Measurements from ENCODE around the gene PAQR6.

The PAQR6 gene

DNA sequence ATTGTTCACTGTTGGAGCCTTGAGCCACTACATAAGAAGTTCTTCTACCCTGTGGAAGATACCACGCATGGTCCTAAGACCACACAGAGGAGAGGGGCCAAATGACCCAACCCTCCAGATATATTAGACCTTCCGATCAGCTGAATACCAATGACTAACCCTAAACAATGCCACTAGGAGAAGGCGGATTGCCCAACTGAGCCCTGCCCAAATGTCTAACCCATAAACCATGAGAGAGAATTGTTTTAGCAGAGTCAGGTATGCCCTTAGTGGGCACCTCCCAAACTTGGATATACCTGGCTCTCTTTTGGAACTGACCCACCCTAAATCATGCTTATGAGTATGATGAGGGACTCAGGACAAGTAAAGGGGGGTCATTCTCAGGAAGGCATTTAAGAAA is 22.5 kb upstream of the PAQR6 start:
- Histone ChIP-seq H3K27me3 (ENCODE audit: insufficient read depth, poor library complexity, severe bottlenecking) (no peaks in the 10 kb centered on the region), H3K4me3 (replicated peaks; ENCODE audit: insufficient read depth, low read length) (no peak overlapping the region), H3K27ac (replicated peaks) (no peak overlapping the region)
- no peak for DNase-seq (ENCODE audit: low read depth in 1 of 2, low spot score in 1 of 2)
- no peak for TF ChIP-seq GABPA (IDR thresholded peaks at IDR 0.05; ENCODE audit: low read depth)
- TF ChIP-seq CTCF (IDR thresholded peaks at IDR 0.05; ENCODE audit: insufficient read depth, low read length): no peak
- TF ChIP-seq, protein P1, sequence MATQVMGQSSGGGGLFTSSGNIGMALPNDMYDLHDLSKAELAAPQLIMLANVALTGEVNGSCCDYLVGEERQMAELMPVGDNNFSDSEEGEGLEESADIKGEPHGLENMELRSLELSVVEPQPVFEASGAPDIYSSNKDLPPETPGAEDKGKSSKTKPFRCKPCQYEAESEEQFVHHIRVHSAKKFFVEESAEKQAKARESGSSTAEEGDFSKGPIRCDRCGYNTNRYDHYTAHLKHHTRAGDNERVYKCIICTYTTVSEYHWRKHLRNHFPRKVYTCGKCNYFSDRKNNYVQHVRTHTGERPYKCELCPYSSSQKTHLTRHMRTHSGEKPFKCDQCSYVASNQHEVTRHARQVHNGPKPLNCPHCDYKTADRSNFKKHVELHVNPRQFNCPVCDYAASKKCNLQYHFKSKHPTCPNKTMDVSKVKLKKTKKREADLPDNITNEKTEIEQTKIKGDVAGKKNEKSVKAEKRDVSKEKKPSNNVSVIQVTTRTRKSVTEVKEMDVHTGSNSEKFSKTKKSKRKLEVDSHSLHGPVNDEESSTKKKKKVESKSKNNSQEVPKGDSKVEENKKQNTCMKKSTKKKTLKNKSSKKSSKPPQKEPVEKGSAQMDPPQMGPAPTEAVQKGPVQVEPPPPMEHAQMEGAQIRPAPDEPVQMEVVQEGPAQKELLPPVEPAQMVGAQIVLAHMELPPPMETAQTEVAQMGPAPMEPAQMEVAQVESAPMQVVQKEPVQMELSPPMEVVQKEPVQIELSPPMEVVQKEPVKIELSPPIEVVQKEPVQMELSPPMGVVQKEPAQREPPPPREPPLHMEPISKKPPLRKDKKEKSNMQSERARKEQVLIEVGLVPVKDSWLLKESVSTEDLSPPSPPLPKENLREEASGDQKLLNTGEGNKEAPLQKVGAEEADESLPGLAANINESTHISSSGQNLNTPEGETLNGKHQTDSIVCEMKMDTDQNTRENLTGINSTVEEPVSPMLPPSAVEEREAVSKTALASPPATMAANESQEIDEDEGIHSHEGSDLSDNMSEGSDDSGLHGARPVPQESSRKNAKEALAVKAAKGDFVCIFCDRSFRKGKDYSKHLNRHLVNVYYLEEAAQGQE (IDR thresholded peaks at IDR 0.05; ENCODE audit: insufficient replicate concordance, low read depth): no peak
- TF ChIP-seq POLR2AphosphoS5 (IDR thresholded peaks at IDR 0.05; ENCODE audit: low read depth): no peak
- TF ChIP-seq SPI1 (IDR thresholded peaks at IDR 0.05; ENCODE audit: borderline replicate concordance, low read depth): no peak

DNA sequence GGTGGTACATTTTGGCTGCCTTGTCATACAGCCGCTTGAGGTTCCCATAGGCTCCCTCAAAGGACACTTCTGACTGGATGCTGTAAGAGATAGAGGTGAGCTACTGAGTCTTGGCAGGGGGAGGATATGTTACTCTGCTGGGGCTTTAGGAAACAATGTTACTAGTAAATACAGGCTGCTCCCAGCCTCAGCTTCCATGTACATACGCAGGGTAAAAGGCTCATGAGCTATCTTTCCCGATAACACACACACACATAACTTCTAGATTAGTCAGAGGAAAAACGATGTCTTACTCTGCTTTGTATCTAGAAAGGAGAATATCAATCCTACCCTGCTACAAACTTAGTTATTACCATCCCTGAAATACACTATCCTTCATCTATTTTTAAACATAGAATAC is 20.5 kb upstream of the PAQR6 start:
- DNase-seq (ENCODE audit: low read depth in 1 of 2, low spot score in 1 of 2): no peak
- TF ChIP-seq GABPA (IDR thresholded peaks at IDR 0.05; ENCODE audit: low read depth): no peak
- Histone ChIP-seq H3K27me3 (ENCODE audit: insufficient read depth, poor library complexity, severe bottlenecking) (no peaks in the 10 kb centered on the region), H3K4me3 (replicated peaks; ENCODE audit: insufficient read depth, low read length) (no peak overlapping the region), H3K27ac (replicated peaks) (no peak overlapping the region)

- Histone ChIP-seq H3K27me3 (ENCODE audit: insufficient read depth, poor library complexity, severe bottlenecking) (no peaks in the 10 kb centered on the region), H3K27ac (replicated peaks) (no peak overlapping the region), H3K4me3 (replicated peaks; ENCODE audit: insufficient read depth, low read length) (no peak overlapping the region)
- no peak for TF ChIP-seq POLR2AphosphoS5 (IDR thresholded peaks at IDR 0.05; ENCODE audit: low read depth)
- TF ChIP-seq, protein P1 (IDR thresholded peaks at IDR 0.05; ENCODE audit: insufficient replicate concordance, low read depth): no peak
- no peak for TF ChIP-seq SPI1 (IDR thresholded peaks at IDR 0.05; ENCODE audit: borderline replicate concordance, low read depth)
- no peak for TF ChIP-seq GABPA (IDR thresholded peaks at IDR 0.05; ENCODE audit: low read depth)
- no peak for DNase-seq (ENCODE audit: low read depth in 1 of 2, low spot score in 1 of 2)
Observed at GRCh38 chr1:156266051-156266450, 18.2 kb upstream of the PAQR6 start.

DNA sequence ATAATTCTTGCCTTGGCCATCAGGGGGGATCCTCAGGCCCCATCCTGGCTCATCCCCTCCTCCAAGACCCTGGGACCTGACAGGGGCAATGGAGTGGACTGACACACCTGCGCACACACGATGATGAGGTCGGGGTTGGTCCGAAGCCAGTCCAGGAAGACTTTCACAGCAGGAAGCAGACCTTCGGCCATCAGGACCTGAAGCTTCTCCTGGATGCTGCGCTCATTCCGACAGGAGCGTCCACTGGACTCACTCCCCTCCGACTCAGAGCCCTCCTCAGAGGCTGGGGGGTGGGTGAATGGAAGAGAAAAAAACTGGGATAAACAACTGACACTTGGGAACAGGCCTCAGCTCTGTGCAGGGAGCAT is 15.4 kb upstream of the PAQR6 start:
- Histone ChIP-seq H3K27ac (replicated peaks) (no peak overlapping the region), H3K27me3 (ENCODE audit: insufficient read depth, poor library complexity, severe bottlenecking) (no peaks in the 10 kb centered on the region)
- TF ChIP-seq SPI1 (IDR thresholded peaks at IDR 0.05; ENCODE audit: borderline replicate concordance, low read depth) (no peak), POLR2AphosphoS5 (IDR thresholded peaks at IDR 0.05; ENCODE audit: low read depth) (no peak), GABPA (IDR thresholded peaks at IDR 0.05; ENCODE audit: low read depth) (no peak), CTCF (IDR thresholded peaks at IDR 0.05; ENCODE audit: insufficient read depth, low read length) (no peak)
- TF ChIP-seq, protein P1 (IDR thresholded peaks at IDR 0.05; ENCODE audit: insufficient replicate concordance, low read depth): no peak

More for the DNA sequence above, 15.4 kb upstream of the PAQR6 start:
- DNase-seq (ENCODE audit: low read depth in 1 of 2, low spot score in 1 of 2): no peak
- H3K4me3 ChIP-seq (replicated peaks; ENCODE audit: insufficient read depth, low read length): no peak overlapping the region
